ENCODE measurements around the gene GRIN2D. TPM values are rescaled to one million over a fixed set of nuclear protein-coding genes. Genes with fewer than 3 reads are reported as not detected.
A peak's percentile ranks its signal among the peaks of the same experiment; 100 is the strongest.
"Not testable (repeated sequence)": the region's sequence is repeated elsewhere in the genome, so short reads cannot be mapped to it uniquely, and the experiment has no call there.

GRIN2D gene
- total RNA-seq, 2 donors from 2014 or later = 0.35 to 0.49 TPM

- peak within 1 kb of the TSS; percentile 89 for H3K27ac ChIP-seq
- peak within 1 kb of the TSS; percentile 98 for H3K4me3 ChIP-seq
- peak; percentile 83 for TF ChIP-seq CTCF (IDR thresholded peaks at IDR 0.05)
- peak within 1 kb of the TSS; percentile 99 to 100 for H3K9ac ChIP-seq (ENCODE audit: low read depth in 2 of 2, low read length in 2 of 2)
- peak; percentile 82 for DNase-seq
- no peaks in the 10 kb centered on the region for H3K9me3 ChIP-seq
- H3K36me3 ChIP-seq = peaks cover 6% of the 10 kb centered on the region
- H3K27me3 ChIP-seq = peaks cover 40% of the 10 kb centered on the region
- intact Hi-C loops (cut with DNase I) = loop anchor here (5.0 to 10.0 kb wide), 3 partner anchors 39 to 193 kb away; no protein-coding TSS in a partner anchor
- H3K4me1 ChIP-seq = no peaks in the 10 kb centered on the region
Measured at GRCh38 chr19:48391100-48392005, 2.1 kb upstream of the GRIN2D start, which contains the start of gene KDELR1. Gene KDELR1 (minus strand): TSS chr19:48391551. CDS start chr19:48391358, 193 bp downstream.

DNA sequence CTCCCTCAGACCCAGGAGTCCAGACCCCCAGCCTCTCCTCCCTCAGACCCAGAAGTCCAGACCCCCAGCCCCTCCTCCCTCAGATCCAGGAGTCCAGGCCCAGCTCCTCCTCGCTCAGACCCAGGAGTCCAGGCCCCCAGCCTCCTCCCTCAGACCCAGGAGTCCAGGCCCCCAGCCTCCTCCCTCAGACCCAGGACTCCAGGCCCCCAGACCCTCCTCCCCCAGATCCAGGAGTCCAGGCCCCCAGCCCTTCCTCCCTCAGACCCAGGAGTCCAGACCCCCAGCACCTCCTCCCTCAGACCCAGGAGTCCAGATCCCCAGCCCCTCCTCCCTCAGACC is 1.5 kb upstream of the GRIN2D start:
- H3K4me3 ChIP-seq; H3K27ac ChIP-seq; H3K9me3 ChIP-seq; DNase-seq; H3K36me3 ChIP-seq; H3K4me1 ChIP-seq; H3K9ac ChIP-seq (ENCODE audit: low read depth in 2 of 2, low read length in 2 of 2): not testable (repeated sequence)
- peaks cover 46% of the 10 kb centered on the region for H3K27me3 ChIP-seq
- intact Hi-C loops (cut with DNase I) = loop anchor here (5.0 to 10.0 kb wide), 3 partner anchors 40 to 193 kb away; no protein-coding TSS in a partner anchor

GRCh38 chr19:48392860-48393558 is 459 bp upstream of the GRIN2D start:
- intact Hi-C loops (cut with DNase I) = loop anchor here (5.0 to 10.0 kb wide), 3 partner anchors 41 to 192 kb away; no protein-coding TSS in a partner anchor
- Histone ChIP-seq H3K27me3 (peaks cover 47% of the 10 kb centered on the region), H3K36me3 (peaks cover 5% of the 10 kb centered on the region), H3K27ac (no peak overlapping the region), H3K4me1 (no peaks in the 10 kb centered on the region), H3K4me3 (no peak overlapping the region), H3K9me3 (no peaks in the 10 kb centered on the region), H3K9ac (ENCODE audit: low read depth in 2 of 2, low read length in 2 of 2) (no peak overlapping the region)
- no peak for DNase-seq
- TF ChIP-seq CTCF (IDR thresholded peaks at IDR 0.05) = no peak

GRCh38 chr19:48394331-48395169 is 1.1 kb downstream of the GRIN2D start:
- H3K9me3 ChIP-seq = no peaks in the 10 kb centered on the region
- no peak for DNase-seq
- H3K36me3 ChIP-seq = no peaks in the 10 kb centered on the region
- intact Hi-C loops (cut with DNase I) = loop anchor here (5.0 to 10.0 kb wide), 3 partner anchors 42 to 190 kb away; no protein-coding TSS in a partner anchor
- TF ChIP-seq CTCF (IDR thresholded peaks at IDR 0.05) = no peak
- no peak overlapping the region for H3K9ac ChIP-seq (ENCODE audit: low read depth in 2 of 2, low read length in 2 of 2)
- peaks cover 47% of the 10 kb centered on the region for H3K27me3 ChIP-seq
- no peak overlapping the region for H3K27ac ChIP-seq
- H3K4me3 ChIP-seq = no peak overlapping the region
- no peaks in the 10 kb centered on the region for H3K4me1 ChIP-seq

DNA sequence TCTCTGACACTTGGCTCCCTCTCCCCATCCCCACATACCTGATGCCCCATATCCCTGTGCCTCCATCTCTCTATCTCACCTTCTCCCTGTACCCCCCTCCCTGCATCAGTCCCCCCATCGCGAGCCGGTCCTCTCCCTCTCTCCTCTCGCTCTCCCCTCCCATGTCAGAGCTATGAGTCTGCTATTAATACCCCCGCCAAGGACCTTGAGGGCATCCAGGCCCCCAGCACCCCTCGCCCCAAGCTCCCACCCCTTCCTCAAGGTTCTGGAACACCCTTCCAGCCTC is 1.6 kb downstream of the GRIN2D start:
- Histone ChIP-seq H3K4me1 (no peaks in the 10 kb centered on the region), H3K9ac (ENCODE audit: low read depth in 2 of 2, low read length in 2 of 2) (no peak overlapping the region), H3K36me3 (no peaks in the 10 kb centered on the region), H3K27ac (no peak overlapping the region), H3K27me3 (peaks cover 47% of the 10 kb centered on the region), H3K9me3 (no peaks in the 10 kb centered on the region), H3K4me3 (no peak overlapping the region)
- no peak for DNase-seq
- no peak for TF ChIP-seq CTCF (IDR thresholded peaks at IDR 0.05)
- intact Hi-C loops (cut with DNase I) = loop anchor here (10.0 kb wide), 2 partner anchors 80 to 190 kb away; no protein-coding TSS in a partner anchor

Data from colonic mucosa (tissue), 4 donors.